Ureter (tissue), 1 donor: Measurements from ENCODE around the gene DRC7. TPM values are rescaled to one million over a fixed set of nuclear protein-coding genes. Genes with fewer than 3 reads are reported as not detected.

Experiments
- DNase-seq: peaks from one replicate; pipeline ENCODE4 v3.0.0-alpha.2; 2020; ENCODE audit warnings: low spot score
- total RNA-seq: library from RNA; stranded (reverse); gene quantifications from one replicate; pipeline ENCODE4 v1.2.4, GENCODE V29; 2023
- donor health status: DM: yes; HTN: yes; CAD: no.

DRC7 gene, protein sequence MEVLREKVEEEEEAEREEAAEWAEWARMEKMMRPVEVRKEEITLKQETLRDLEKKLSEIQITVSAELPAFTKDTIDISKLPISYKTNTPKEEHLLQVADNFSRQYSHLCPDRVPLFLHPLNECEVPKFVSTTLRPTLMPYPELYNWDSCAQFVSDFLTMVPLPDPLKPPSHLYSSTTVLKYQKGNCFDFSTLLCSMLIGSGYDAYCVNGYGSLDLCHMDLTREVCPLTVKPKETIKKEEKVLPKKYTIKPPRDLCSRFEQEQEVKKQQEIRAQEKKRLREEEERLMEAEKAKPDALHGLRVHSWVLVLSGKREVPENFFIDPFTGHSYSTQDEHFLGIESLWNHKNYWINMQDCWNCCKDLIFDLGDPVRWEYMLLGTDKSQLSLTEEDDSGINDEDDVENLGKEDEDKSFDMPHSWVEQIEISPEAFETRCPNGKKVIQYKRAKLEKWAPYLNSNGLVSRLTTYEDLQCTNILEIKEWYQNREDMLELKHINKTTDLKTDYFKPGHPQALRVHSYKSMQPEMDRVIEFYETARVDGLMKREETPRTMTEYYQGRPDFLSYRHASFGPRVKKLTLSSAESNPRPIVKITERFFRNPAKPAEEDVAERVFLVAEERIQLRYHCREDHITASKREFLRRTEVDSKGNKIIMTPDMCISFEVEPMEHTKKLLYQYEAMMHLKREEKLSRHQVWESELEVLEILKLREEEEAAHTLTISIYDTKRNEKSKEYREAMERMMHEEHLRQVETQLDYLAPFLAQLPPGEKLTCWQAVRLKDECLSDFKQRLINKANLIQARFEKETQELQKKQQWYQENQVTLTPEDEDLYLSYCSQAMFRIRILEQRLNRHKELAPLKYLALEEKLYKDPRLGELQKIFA
- 0.49 TPM for total RNA-seq

DNA sequence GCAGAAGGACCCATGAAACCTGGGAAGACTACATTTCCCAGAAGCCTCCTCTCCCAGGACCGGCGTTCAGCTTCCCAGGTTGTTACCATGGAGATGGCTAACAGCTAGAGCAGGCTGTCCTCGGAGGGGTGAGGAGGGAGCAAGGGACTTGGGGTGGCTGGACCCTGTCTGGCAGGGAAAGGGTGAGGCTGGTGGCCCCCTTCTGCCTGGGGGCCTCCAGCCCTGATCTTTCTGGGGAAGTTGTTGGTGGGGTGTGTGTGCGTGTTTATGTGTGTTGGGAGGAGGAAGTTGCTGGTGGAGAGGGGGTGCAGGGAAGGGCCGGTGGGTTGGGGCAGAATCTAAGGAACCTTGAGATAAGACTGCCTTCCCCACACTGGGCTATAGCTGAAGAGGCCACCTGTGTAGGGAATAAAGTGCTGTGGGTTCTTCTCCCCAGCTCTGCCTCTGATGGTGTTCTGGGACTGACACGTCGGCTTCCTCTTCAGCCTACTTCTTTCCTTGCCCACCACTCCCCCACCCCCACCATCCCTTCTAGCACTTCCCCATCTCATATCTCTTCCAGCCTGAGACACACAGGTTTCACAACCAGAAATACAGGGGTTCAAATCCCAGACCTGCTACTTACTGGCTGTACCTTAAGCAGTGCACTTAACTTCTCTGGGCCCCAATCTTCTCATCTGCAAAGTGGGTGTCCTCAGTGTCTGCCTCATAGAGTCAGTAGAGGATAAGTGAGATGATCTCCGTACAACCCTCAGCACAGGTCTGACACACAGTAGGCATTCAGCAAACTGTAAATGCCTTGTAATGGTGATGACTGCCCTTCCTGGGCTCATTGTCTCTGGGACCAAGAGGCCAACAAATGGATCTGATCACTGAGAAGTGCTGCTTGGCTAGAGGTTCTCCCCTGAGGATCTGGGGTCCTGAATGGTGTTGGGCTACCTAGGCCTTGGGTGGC, at the start of gene DRC7:
Gene DRC7, plus strand, starts transcription at position 82 of the 955 bp plus-strand sequence. CDS start 3,144 bp downstream, outside the sequence.
- DNase-seq: no peak

DNA sequence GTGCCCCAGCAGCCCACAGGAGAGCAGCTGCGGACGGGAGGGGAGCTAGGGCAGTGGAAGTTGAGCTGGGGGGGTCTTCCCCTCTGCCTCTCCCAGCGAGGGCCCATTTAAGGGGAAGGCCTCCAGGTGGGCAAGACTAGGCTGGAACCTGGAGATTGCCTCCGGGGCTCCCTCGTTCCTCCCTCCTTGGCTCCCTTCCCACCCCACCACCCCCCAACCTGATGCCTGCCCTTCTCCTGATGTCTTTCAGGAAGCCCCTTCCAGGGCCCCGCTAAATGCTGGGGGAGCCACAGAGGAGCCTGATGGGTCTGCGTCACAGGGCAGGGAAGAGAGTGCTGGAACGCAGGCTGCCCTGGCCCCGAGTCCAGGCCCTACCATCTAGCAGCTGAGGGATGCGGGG, 49.4 kb upstream of the DRC7 start:
- no peak for DNase-seq

DNA sequence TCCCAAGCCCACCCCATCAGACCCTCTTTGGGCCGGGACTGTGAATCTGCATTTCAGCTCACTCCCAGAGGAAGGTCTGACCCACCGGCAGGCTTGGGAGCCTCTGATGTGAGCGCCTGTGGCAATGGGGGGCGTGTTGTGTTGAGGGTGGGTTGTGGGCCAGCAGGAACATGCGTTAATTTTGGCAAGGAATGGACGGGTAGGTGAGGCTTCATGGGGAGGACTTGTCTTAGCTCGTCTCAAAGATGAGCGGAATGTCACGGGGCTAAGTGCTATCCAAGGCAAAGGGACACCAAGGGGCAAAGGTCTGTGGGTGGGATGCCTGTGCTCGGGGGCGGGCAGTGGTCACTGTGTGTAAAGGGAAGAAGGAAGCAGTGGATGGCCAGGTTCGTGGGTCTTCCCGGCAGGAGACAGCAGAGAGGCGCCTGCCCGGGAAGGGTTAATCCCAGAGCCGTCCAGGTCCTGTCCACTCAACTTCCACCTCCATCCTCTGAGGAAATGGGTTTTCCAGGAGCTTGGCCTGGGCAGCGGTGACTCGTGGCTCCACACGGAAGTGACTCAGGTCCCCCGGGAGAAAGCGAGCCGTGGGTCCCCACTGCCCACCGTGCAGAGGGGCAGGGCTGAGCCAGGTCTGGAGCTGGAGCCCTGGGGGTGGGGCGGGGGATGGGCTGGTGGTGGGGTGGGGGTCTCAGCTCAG, 48.8 kb upstream of the DRC7 start:
- no peak for DNase-seq

DNA sequence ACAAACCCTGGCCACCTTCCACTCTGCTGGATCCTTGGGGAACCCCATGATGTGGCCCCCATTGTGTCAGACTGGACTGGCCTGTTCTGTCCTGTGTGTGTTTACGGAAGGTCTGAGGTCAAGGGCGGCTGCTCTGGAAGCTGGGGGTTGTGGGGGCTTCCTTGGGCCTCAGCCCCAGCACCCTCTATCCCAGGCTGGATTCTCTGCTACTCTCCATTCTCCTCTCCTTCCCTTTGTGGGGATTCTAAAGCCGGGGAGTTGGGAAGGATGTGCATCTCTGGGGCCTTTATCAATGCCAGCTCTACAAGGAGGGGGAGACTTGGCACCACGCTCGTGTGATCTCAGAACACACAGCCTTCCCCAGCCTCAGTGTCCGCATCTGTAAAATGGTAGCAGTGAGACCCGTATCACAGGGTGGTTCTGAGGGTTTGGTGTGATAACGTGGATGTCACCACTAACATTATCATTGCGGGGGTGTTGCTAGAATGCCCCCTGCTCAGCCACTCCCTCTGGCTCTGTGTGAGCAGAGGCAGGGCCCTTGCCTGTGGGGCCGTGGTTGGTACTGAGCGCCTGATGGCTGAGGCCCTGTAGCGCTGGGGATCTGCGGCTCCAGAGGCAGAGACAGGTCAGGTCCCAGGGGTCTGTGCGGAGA, 48.1 kb upstream of the DRC7 start:
- DNase-seq: no peak

DNA sequence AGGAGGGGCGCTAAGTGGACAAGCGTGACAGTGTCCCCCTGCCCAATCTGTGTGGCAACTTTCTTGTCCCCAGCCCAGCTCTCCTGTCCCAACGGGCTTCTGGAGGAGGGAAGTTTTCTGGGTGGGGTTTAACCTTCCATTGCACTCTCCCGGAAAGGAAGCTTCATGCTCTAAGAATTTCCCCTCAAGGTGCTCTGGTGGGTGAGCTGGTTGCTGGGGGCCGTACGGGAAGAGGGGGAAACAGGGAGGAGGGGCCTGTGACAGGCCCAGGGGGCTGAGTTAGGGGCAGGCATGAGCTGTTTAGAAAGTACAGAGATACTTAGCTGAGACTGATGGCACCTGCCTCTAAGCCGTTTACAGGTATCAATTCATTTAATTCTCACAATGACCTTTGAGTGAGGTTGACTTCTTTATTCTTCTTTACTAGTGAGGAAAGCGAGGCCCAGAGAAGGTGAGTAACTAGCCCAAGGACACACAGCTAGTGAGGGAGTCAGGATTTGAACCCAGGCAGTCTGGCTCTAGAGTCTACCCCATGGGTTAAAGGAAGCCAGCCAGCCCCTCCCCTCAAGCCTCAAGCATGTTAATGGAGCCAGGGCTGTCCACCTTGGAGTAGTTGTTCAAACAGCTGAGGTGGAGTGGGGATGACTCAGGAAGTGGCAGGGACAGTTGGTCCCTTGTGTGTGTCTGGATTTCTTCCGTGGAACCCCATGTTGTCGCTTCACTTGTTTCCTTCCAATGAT, 47.3 kb upstream of the DRC7 start:
- no peak for DNase-seq

DNA sequence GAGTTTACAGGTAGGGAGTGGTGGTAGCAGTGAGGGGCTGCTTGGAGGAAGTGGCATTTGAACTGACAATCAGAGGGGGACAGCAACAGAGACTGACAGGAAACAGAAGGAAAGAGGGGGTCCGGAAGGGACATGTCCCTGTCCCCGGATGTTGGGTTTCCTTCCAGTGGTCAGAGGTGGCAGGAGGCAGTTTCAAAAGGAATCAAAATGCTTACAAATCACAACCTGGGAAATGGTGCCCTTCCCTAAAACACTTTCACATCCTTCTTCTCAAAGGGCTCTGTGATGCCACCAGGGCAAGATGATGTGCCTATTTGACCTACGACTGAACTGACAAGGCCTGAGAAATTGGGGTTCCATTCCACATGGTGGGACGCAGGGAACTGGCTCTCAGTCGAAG, 46.5 kb upstream of the DRC7 start:
- no peak for DNase-seq

DNA sequence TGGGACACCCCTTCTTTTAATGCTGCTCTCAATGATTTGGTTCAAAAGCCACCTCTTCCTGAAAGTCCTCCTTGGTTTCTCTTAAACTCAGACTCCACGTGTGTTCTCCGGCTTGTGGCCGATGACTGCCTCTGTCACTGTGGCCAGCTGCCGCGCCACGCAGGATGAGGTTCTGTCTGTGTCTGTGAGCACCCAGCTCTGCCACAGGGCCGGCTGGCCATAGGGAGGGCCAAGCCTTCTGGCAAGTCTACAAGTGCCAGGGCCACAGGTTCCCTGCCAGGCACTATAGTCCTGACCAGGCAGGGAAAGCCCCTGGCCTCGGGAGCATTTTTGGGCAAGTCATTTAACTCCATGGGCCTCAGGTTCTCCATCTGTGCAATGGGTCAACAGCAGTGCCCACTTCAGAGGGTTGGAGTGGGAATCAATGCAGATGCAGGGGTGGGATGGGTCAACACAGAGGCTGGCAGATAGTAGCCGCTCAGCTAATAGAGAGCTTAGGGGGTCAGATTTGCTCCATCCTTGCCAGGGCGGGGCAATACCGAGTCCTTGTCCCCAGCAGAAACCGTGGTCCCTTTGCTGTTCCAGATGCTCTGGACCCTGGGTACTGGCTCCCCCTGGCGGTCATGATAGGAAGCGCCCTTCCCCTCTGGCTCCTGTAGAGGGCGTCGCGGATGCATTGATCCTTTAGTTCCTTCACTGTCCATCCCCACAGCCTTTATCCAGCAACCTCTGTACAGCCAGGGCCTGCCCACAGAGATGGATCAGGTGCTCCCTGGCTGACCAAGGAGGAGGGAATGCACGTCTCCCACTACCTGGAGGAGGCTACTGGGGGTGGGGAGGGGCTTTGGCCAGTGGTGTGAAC, 45.8 kb upstream of the DRC7 start:
- peak; percentile 83 for DNase-seq

DNA sequence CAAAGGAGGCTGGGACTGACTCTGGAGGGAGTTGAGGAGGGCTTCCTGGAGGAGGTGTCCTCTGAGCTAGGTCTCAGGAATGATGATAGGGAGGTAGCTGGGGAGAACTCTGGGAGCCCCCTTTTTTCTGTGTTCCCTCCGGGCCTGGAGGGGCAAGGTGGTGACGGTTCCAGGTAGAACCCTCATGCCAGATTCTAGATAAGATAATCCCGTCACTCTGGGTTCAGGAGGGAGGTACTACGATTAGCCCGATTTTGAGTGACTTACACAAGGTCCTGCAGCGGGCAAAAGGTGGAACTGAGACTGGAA, 45.2 kb upstream of the DRC7 start:
- no peak for DNase-seq

DNA sequence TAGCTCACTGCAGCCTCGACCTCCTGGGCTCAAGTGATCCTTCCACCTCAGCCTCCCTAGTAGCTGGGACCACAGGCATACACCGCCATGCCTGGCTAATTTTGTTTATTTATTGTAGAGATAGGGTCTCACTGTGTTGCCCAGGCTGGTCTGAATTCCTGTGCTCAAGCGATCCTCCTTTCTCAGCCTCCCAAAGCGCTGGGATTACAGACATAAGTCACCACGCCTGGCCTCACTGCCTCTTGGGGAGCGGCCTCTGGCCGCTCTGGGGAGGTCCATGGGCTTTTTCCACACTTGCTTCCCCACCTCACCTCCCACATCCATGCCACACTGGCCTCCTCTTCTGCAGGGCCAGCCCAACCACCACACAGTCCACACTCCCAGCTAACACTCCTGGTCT, 44.8 kb upstream of the DRC7 start:
- no peak for DNase-seq

DNA sequence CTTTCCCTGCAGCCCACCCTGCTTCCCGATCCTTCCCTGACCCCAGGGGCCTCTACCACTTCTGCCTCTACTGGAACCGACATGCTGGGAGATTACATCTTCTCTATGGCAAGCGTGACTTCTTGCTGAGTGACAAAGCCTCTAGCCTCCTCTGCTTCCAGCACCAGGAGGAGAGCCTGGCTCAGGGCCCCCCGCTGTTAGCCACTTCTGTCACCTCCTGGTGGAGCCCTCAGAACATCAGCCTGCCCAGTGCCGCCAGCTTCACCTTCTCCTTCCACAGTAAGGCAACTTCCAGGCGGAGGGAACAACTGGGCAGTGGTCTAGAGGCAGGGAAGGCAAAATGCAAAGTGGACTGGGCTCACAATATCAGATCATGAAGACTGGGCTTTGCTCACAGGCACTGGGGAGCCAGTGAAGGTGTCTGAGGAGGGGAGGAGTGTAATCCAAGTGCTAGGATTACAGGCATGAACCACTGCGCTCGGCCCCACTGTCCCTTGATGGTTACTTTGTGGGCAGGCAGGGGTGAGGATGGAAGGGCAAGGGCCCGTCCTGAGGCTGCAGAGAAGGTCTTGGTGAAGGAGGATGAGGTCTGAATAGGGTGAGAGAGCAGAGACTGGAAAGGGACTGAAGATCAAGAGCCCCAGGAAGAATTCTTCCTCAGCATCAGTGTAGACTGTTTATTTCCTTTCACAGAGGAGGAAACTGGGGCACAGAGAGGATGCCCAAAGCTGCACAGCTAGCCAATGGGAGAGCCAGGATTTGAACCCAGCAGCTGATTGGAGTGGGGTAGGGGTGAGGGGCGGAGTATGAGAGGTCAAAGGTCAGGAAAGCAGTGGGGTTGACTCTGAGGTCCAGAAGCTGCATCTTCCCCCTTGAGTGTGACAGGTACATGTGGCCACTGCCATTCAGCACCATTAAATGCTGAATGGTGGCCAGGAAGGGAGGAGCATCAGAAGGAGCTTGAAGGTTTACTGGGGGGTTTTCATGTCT, 43.0 kb upstream of the DRC7 start:
- no peak for DNase-seq

DNA sequence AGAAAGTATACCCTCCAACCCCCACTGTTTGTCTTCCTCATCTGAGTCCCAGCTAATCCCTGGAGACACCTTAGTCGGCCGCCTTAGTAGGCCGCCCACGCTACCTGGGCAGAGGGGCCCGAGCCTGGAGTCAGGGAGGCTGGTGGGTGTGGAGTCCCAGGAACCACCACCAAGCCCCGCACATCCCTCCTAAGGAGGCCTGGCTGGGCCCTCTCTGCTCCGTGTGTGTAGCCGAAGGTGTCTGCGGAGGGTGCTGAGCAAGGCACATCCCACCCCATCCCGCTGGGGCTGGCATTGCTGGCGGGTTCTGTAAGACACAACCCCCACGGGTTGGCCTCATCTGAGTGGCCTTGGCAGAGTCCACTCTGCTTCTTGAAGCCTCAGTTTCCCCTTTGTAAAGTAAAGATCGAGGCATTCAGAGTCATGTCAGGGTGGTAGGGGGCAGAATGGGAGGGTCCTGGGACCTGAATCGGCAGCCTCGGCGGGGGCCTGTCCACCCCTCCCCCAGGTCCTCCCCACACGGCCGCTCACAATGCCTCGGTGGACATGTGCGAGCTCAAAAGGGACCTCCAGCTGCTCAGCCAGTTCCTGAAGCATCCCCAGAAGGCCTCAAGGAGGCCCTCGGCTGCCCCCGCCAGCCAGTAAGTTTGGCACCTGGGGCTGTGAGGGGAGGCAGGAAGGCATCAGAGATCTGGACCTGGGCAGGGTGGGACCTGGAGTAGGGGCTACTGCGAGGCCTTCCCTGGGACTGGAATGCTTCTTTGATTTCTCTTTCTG, 41.7 kb upstream of the DRC7 start:
- no peak for DNase-seq

DNA sequence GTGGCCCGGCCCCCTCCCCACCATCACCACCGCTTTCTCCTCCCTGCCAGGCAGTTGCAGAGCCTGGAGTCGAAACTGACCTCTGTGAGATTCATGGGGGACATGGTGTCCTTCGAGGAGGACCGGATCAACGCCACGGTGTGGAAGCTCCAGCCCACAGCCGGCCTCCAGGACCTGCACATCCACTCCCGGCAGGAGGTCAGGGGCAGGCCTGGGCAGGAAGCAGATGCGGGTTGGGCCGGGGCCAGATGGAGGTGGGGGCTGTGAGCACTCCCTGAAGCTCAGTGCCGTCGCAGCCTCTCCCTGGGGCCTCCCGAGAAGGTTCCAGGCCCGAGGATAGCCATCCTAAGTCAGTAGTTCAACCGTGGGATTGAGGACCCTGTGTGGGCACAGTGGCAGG, 40.7 kb upstream of the DRC7 start:
- DNase-seq: peak; percentile 77

DNA sequence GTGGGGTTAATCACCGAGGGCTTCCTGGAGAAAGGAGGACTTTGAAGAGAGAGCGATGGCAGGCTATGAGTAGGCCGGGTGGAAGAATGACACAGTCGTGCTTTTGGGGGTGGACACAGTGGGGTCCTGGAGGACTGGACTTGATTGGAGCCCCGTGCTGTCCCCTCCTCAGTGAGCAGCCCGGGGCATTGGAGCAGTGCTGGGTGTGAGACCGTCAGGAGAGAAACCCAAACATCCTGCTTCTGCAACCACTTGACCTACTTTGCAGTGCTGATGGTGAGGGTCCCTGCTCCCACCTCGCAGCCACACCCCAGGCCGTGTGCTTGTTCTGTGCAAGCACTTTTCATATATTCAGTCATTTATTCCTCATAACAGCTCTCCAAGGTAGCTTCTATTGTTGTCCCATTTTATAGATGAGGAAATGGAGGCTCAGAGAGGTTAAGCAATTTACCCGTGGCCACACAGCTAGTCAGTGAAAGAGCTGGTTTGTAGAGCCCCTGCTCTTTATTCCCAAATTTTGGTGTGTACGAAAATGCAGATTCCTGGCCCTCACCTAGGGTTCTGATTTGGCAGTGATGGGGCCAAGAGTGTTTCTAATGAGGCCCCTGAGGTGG, 38.2 kb upstream of the DRC7 start:
- DNase-seq: no peak

DNA sequence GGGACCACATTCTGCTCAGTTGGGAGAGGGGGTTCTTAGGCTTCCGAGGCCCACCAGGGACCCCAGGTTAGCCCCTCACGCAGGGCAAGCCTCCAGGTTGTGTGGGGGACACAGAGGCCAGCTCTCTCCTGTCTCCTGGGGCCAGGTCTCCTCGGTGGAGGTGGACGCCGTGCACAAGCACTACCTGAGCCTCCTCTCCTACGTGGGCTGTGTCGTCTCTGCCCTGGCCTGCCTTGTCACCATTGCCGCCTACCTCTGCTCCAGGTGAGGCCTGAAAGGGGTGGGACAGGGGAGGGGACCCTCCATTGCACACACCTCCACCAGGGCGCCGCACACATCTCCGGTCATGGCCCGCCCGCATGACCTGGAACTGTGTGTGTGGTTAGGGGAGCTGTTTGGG, 37.4 kb upstream of the DRC7 start:
- DNase-seq: no peak

DNA sequence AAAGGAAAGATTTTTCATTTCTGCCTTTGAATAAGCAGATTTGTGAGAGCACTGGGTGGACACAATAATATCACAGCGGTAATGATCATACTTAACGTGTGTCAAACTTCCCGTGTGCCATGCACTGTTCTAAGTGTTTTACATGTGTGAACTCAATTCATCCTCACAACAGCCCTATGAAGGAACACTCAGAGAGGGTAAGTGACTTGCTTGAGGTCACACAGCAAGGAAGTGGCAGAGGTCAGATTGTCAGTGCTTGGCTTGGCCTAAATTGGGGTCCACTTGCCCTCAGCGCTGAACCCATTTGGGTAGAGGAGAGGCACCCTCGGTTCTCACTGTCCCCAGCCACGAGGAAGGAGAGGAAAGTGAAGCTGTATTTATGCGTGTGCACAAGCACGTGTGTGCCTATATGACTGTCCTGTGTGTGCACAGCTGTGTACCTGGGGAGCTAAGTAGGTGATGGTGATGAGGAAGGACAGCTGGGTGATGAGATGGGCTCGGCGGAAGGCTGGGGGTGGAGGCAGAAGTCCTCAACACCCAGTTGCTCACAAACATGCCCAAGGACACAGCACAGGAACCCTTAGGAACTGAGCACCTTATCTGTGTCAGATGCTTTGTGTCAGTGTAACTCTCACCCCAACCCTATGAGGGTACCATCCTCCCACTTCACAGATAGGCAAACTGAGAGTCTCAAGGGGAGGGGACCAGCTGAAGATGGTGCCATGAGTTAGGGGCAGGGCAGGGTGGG, 36.3 kb upstream of the DRC7 start:
- no peak for DNase-seq
